HEK293T (cell line): ENCODE measurements around the gene UGT1A4.

Experiments used
- BHLHE40 ChIP-seq: fragments of 450-650 bp; IDR thresholded peaks from 2 replicates; pipeline ENCODE4 v1.6.1; 2016; ENCODE audit warnings: mild to moderate bottlenecking, moderate library complexity, borderline replicate concordance
- CTBP1 ChIP-seq: fragments of 450-650 bp; IDR thresholded peaks from 2 replicates; pipeline ENCODE4 v1.6.1; 2016; ENCODE audit warnings: borderline replicate concordance
- FOXA1 ChIP-seq: fragments of 450-650 bp; IDR thresholded peaks from 2 replicates; pipeline ENCODE4 v1.6.1; 2016; ENCODE audit warnings: mild to moderate bottlenecking
- FOXM1 ChIP-seq: fragments of 450-650 bp; IDR thresholded peaks from 2 replicates; pipeline ENCODE4 v1.6.1; 2017; ENCODE audit warnings: mild to moderate bottlenecking, borderline replicate concordance
- L3MBTL2 ChIP-seq: fragments of 450-650 bp; conservative IDR thresholded peaks from 2 replicates; pipeline ENCODE4 v1.6.1; 2016; ENCODE audit warnings: mild to moderate bottlenecking
- LEF1 ChIP-seq: fragments of 450-650 bp; IDR thresholded peaks from 2 replicates; pipeline ENCODE4 v1.6.1; 2017; ENCODE audit warnings: mild to moderate bottlenecking, borderline replicate concordance
- NFRKB ChIP-seq: fragments of 450-650 bp; IDR thresholded peaks from 2 replicates; pipeline ENCODE4 v1.6.1; 2016; ENCODE audit warnings: mild to moderate bottlenecking, moderate library complexity
- SP1 ChIP-seq: fragments of 450-650 bp; IDR thresholded peaks from 2 replicates; pipeline ENCODE4 v1.6.1; 2017
- SUZ12 ChIP-seq: fragments of 450-650 bp; IDR thresholded peaks from 2 replicates; pipeline ENCODE4 v1.6.1; 2016; ENCODE audit warnings: mild to moderate bottlenecking
- ZNF384 ChIP-seq: fragments of 450-650 bp; IDR thresholded peaks from 2 replicates; pipeline ENCODE4 v1.6.1; 2016

- TF ChIP-seq BHLHE40 (no peak), FOXA1 (no peak), NFRKB (no peak), FOXM1 (no peak), SP1 (no peak), CTBP1 (no peak), ZNF384 (no peak), LEF1 (no peak), L3MBTL2 (no peak), SUZ12 (no peak)
Observed at GRCh38 chr2:233802132-233802815, 83.7 kb downstream of the UGT1A4 start.
